HepG2 (cell line): ENCODE data around the gene CDK14. TPM values are rescaled to one million over a fixed set of nuclear protein-coding genes. Genes with fewer than 3 reads are reported as not detected.

Experiments used
- ATAC-seq: fragments of 200-7000 bp; cut with Tn5 transposase; 3 replicates; pipeline ENCODE4 v1.9.1; 2020; ENCODE audit warnings: mild to moderate bottlenecking, moderate library complexity
- BruUV-seq: library from RNA; stranded (reverse); fragments of 400-500 nt; replicated peaks from 2 replicates; lab custom pipeline; 2021; lab: Mats Ljungman, UMichigan
- CTCF ChIA-PET: fragments of 300-600 bp; formaldehyde crosslinking; extraction: SDS; loops from one replicate; lab custom pipeline; 2021; ENCODE audit warnings: low total read pairs, inconsistent platforms, low intra/inter-chr PET ratio; lab: Yijun Ruan, JAX
- POLR2A ChIA-PET: fragments of 350-600 bp; sonication (Branson Sonifier 250); formaldehyde crosslinking; loops from one replicate; lab custom pipeline; 2020; ENCODE audit warnings: antibody characterized with exemption, inconsistent platforms; lab: Yijun Ruan, JAX
- DNase-seq: peaks from one replicate; pipeline ENCODE4 v3.0.0-alpha.2; 2015; ENCODE audit warnings: low spot score
- FAIRE-seq: peaks from 3 replicates; lab custom pipeline; 2011; peaks lifted over from hg19 to GRCh38; lab: Jason Lieb, UNC
- H2AFZ ChIP-seq: one replicate; pipeline ENCODE4 v1.6.1; 2011; ENCODE audit warnings: low read length, inconsistent platforms
- H3K27ac ChIP-seq: fragments of 300-600 bp; 3 replicates; pipeline ENCODE4 v1.8.0; 2011; ENCODE audit warnings: mixed run types, mild to moderate bottlenecking, mixed read lengths, low read length, inconsistent platforms; ENCODE audit not compliant: insufficient read depth; ENCODE audit errors: extremely low read length
- H3K27me3 ChIP-seq, 2 experiments: fragments of 200-600 bp in 1 of 2; 2 replicates in 1 of 2; 3 replicates in 1 of 2; pipeline versions ENCODE4 v1.6.0 to v1.8.0; 2011; ENCODE audit warnings: low read length in 2 of 2, mild to moderate bottlenecking in 2 of 2, moderate library complexity in 2 of 2, inconsistent platforms in 1 of 2; ENCODE audit not compliant: insufficient read depth in 2 of 2, control insufficient read depth in 1 of 2
- H3K36me3 ChIP-seq, 2 experiments: fragments of 200-600 bp in 1 of 2; replicated peaks in 1 of 2; 2 replicates in 1 of 2; 3 replicates in 1 of 2; pipeline versions ENCODE4 v1.5.1 to v1.8.0; 2011; ENCODE audit warnings: low read length in 2 of 2, inconsistent platforms in 1 of 2; ENCODE audit not compliant: insufficient read depth in 2 of 2, control insufficient read depth in 1 of 2
- H3K4me1 ChIP-seq: 2 replicates; pipeline ENCODE4 v1.5.1; 2012; ENCODE audit warnings: low read length, inconsistent platforms; ENCODE audit not compliant: insufficient read depth
- H3K4me2 ChIP-seq: 2 replicates; pipeline ENCODE4 v1.6.0; 2011; ENCODE audit warnings: low read depth, low read length, inconsistent platforms
- H3K4me3 ChIP-seq, 3 experiments: fragments of 200-600 bp in 1 of 3; sonication (generic), shearing (Covaris generic) in 1 of 3; replicated peaks in 1 of 3; 2 replicates each; pipeline ENCODE4 v1.5.1; 2011 to 2016; ENCODE audit warnings: low read length in 3 of 3, inconsistent platforms in 2 of 3, low read depth in 2 of 3, mild to moderate bottlenecking in 2 of 3, control low read depth in 1 of 3, mixed read lengths in 1 of 3; ENCODE audit not compliant: insufficient read depth in 1 of 3
- H3K79me2 ChIP-seq: one replicate; pipeline ENCODE4 v1.6.1; 2011; ENCODE audit warnings: low read length, inconsistent platforms; ENCODE audit not compliant: insufficient read depth
- H3K9ac ChIP-seq: 2 replicates; pipeline ENCODE4 v1.6.0; 2011; ENCODE audit warnings: mild to moderate bottlenecking, low read depth, low read length, inconsistent platforms; ENCODE audit not compliant: insufficient read depth
- H3K9me3 ChIP-seq: 2 replicates; pipeline ENCODE4 v1.5.1; 2012; ENCODE audit warnings: mild to moderate bottlenecking, low read length
- H4K20me1 ChIP-seq: 2 replicates; pipeline ENCODE4 v1.6.0; 2011; ENCODE audit warnings: inconsistent platforms, mild to moderate bottlenecking, low read length, moderate library complexity; ENCODE audit not compliant: insufficient read depth
- BCL3 ChIP-seq: sonication (generic); formaldehyde crosslinking; IDR thresholded peaks from 2 replicates; pipeline ENCODE4 v1.5.1; 2020; ENCODE audit warnings: mild to moderate bottlenecking, missing genetic modification reagents, moderate library complexity
- BORCS8-MEF2B ChIP-seq: sonication (generic); formaldehyde crosslinking; IDR thresholded peaks from 2 replicates; pipeline ENCODE4 v1.8.0; 2022; ENCODE audit warnings: mild to moderate bottlenecking, missing genetic modification reagents
- CENPT ChIP-seq: sonication (generic); formaldehyde crosslinking; IDR thresholded peaks from 2 replicates; pipeline ENCODE4 v1.8.0; 2022; ENCODE audit warnings: low read depth, mild to moderate bottlenecking, moderate library complexity, missing genetic modification reagents
- CERS6 ChIP-seq: sonication (generic); formaldehyde crosslinking; IDR thresholded peaks from 2 replicates; pipeline ENCODE4 v1.5.0; 2020; ENCODE audit warnings: missing genetic modification reagents
- EP300 ChIP-seq, 3 experiments: sonication (generic) in 1 of 3; formaldehyde crosslinking in 1 of 3; IDR thresholded peaks; 2 replicates each; pipeline versions ENCODE4 v1.5.1 to v1.6.1; 2011 to 2020; ENCODE audit warnings: low read depth in 2 of 3, low read length in 2 of 3, borderline replicate concordance in 1 of 3, improper control_type of control experiment in 1 of 3, mild to moderate bottlenecking in 1 of 3, missing genetic modification reagents in 1 of 3, moderate library complexity in 1 of 3
- GPBP1L1 ChIP-seq: sonication (generic); formaldehyde crosslinking; IDR thresholded peaks from 2 replicates; pipeline ENCODE4 v1.5.0; 2020; ENCODE audit warnings: mild to moderate bottlenecking, missing genetic modification reagents
- GTF2F1 ChIP-seq: fragments of 150-350 bp; IDR thresholded peaks from 2 replicates; pipeline ENCODE4 v1.6.1; 2014; ENCODE audit warnings: low read length
- HNRNPL ChIP-seq: fragments of 200-400 bp; formaldehyde crosslinking; IDR thresholded peaks from 2 replicates; pipeline ENCODE4 v1.6.1; 2017; ENCODE audit warnings: mild to moderate bottlenecking, low read depth, low read length
- KAT7 ChIP-seq: IDR thresholded peaks from 2 replicates; pipeline ENCODE4 v1.6.1; 2018; ENCODE audit warnings: borderline replicate concordance, missing compliant biosample characterization
- LBX2 ChIP-seq: sonication (generic); formaldehyde crosslinking; IDR thresholded peaks from 2 replicates; pipeline ENCODE4 v1.5.0; 2020; ENCODE audit warnings: missing genetic modification reagents, mild to moderate bottlenecking, borderline replicate concordance
- MEF2D ChIP-seq: sonication (generic); formaldehyde crosslinking; IDR thresholded peaks from 2 replicates; pipeline ENCODE4 v1.5.1; 2020; ENCODE audit warnings: mild to moderate bottlenecking, missing genetic modification reagents
- NAIF1 ChIP-seq: sonication (generic); formaldehyde crosslinking; IDR thresholded peaks from 2 replicates; pipeline ENCODE4 v1.5.0; 2020; ENCODE audit warnings: mild to moderate bottlenecking, missing genetic modification reagents, borderline replicate concordance
- NFE2 ChIP-seq: sonication (generic); formaldehyde crosslinking; IDR thresholded peaks from 2 replicates; pipeline ENCODE4 v1.4.0; 2020; ENCODE audit warnings: missing genetic modification reagents
- NR2F1 ChIP-seq, 2 experiments: fragments of 450-650 bp in 1 of 2; formaldehyde crosslinking in 1 of 2; IDR thresholded peaks; 2 replicates each; pipeline versions ENCODE4 v1.5.0 to v1.6.1; 2016 to 2020; ENCODE audit warnings: mild to moderate bottlenecking in 1 of 2, missing compliant biosample characterization in 1 of 2, missing genetic modification reagents in 1 of 2, moderate library complexity in 1 of 2
- RELA ChIP-seq: sonication (generic); formaldehyde crosslinking; IDR thresholded peaks from 2 replicates; pipeline ENCODE4 v1.4.0; 2020; ENCODE audit warnings: missing genetic modification reagents
- ZBTB38 ChIP-seq: sonication (generic); formaldehyde crosslinking; IDR thresholded peaks from 2 replicates; pipeline ENCODE4 v1.5.1; 2020; ENCODE audit warnings: mild to moderate bottlenecking, missing genetic modification reagents
- ZNF20 ChIP-seq: sonication (generic); formaldehyde crosslinking; IDR thresholded peaks from 2 replicates; pipeline ENCODE4 v1.4.0; 2020; ENCODE audit warnings: mild to moderate bottlenecking, moderate library complexity, missing genetic modification reagents
- ZNF383 ChIP-seq: sonication (generic); formaldehyde crosslinking; IDR thresholded peaks from 2 replicates; pipeline ENCODE4 v1.4.0; 2020; ENCODE audit warnings: missing genetic modification reagents, mild to moderate bottlenecking, borderline replicate concordance
- ZNF816 ChIP-seq: sonication (generic); formaldehyde crosslinking; IDR thresholded peaks from 2 replicates; pipeline ENCODE4 v1.8.0; 2022; ENCODE audit warnings: missing genetic modification reagents, mild to moderate bottlenecking, borderline replicate concordance
- ZSCAN9 ChIP-seq: IDR thresholded peaks from 2 replicates; pipeline ENCODE4 v1.6.1; 2016; ENCODE audit warnings: borderline replicate concordance
- ZZZ3 ChIP-seq: sonication (generic); formaldehyde crosslinking; IDR thresholded peaks from 2 replicates; pipeline ENCODE4 v1.4.0; 2020; ENCODE audit warnings: missing genetic modification reagents, mild to moderate bottlenecking, borderline replicate concordance
- WGBS: methylation state at CpG from one replicate; pipeline ENCODE4 v1.1.6; 2017; ENCODE audit warnings: low lambda C conversion rate; 5-methylcytosine and 5-hydroxymethylcytosine counted together
- in situ Hi-C: cut with HindIII; loops from 2 replicates; pipeline ENCODE4 v1.10.0; 2017; ENCODE audit warnings: low pct_unique_long_range_greater_than_20kb; ENCODE audit not compliant: extremely low pct_ligation_motif_present
- intact Hi-C: fragments of 100-400 bp; cut with micrococcal nuclease; formaldehyde crosslinking; loops from one replicate; pipeline ENCODE4 v1.10.0; 2022; ENCODE audit not compliant: unreplicated experiment
- polyA plus RNA-seq, 8 experiments: library from polyadenylated mRNA; depleted of rRNA in 3 of 8; stranded (reverse) in 7 of 8; unstranded in 1 of 8; fragments of >200 nt; fragmentation: Illumina TruSeq in 4 of 8; extraction: Trizol in 4 of 8; gene quantifications; 2 replicates each; pipeline versions ENCODE4 v1.2.1 to v1.2.3, GENCODE V29; 2011 to 2016; ENCODE audit warnings: low read depth in 4 of 8, missing spikeins in 1 of 8, mixed read lengths in 1 of 8; ENCODE audit not compliant: insufficient read depth in 1 of 8
- total RNA-seq, 5 experiments: library from RNA; depleted of rRNA; stranded (reverse); fragments of >200 nt; fragmentation: Illumina TruSeq; extraction: Trizol; gene quantifications; 2 replicates each; pipeline ENCODE4 v1.2.3, GENCODE V29; 2016; ENCODE audit warnings: low read depth in 1 of 5

CDK14 gene
- total and polyA plus RNA-seq, 2 of the 13 experiments (the other 11 are each of a cell fraction or from before 2014, with no cell fraction given), result 0.26 to 0.71 TPM

- TF ChIP-seq LBX2 (CRISPR knock-in tag) (no peak), ZZZ3 (CRISPR knock-in tag) (no peak), GPBP1L1 (CRISPR knock-in tag) (no peak), HNRNPL (no peak), NR2F1 (CRISPR knock-in tag; IDR thresholded peaks at IDR 0.05) (no peak)
Measured at GRCh38 chr7:91112902-91113341, 516.8 kb downstream of the CDK14 start (continued).

- in situ Hi-C loops, result no loop called here
- no TSS peak for BruUV-seq
- Histone ChIP-seq H3K9me3 (no peaks in the 10 kb centered on the region), H3K36me3 (no peaks in the 10 kb centered on the region), H3K9ac (no peak overlapping the region), H3K27me3 (no peaks in the 10 kb centered on the region), H4K20me1 (no peaks in the 10 kb centered on the region), H3K4me3 (no peak overlapping the region), H3K79me2 (no peaks in the 10 kb centered on the region), H3K27ac (no peak overlapping the region), H3K4me2 (no peak overlapping the region), H2AFZ (no peak overlapping the region), H3K4me1 (no peaks in the 10 kb centered on the region)
- DNase-seq (no peak), FAIRE-seq (no peak), ATAC-seq (no peak)
- ChIA-PET POLR2A (no interaction called here), CTCF (no interaction called here)
- 55% methylated on average over 6 of the region's 6 CpGs for WGBS
- intact Hi-C loops, result no loop called here
- TF ChIP-seq KAT7 (CRISPR knock-in tag) (no peak), GTF2F1 (no peak), EP300 (IDR thresholded peaks at IDR 0.05; ENCODE audit: low read depth in 2 of 2, low read length in 2 of 2) (no peak), EP300 (CRISPR knock-in tag; IDR thresholded peaks at IDR 0.05; ENCODE audit: borderline replicate concordance) (no peak), CENPT (CRISPR knock-in tag) (no peak), RELA (CRISPR knock-in tag) (no peak), ZNF816 (CRISPR knock-in tag) (no peak), ZBTB38 (CRISPR knock-in tag) (no peak), BORCS8-MEF2B (CRISPR knock-in tag) (no peak), BCL3 (no peak), NFE2 (CRISPR knock-in tag) (no peak), HNRNPL (no peak), ZSCAN9 (no peak), ZNF383 (no peak), NAIF1 (CRISPR knock-in tag) (no peak), ZNF20 (CRISPR knock-in tag) (no peak), MEF2D (CRISPR knock-in tag) (no peak), CERS6 (CRISPR knock-in tag) (no peak)
Measured at GRCh38 chr7:91114232-91114631, 518.1 kb downstream of the CDK14 start.
